A673 (cell line): ENCODE results near the gene INTS11. TPM values are rescaled to one million over a fixed set of nuclear protein-coding genes. Genes with fewer than 3 reads are reported as not detected.

Experiments used
- BruUV-seq: library from RNA; stranded (reverse); fragments of 400-500 nt; replicated peaks from 2 replicates; lab custom pipeline; 2021; lab: Mats Ljungman, UMichigan
- CTCF ChIA-PET: fragments of 300-600 bp; sonication (Branson Sonifier 250); formaldehyde crosslinking; loops from one replicate; lab custom pipeline; 2022; ENCODE audit warnings: antibody characterized with exemption; lab: Charles Lee
- POLR2A ChIA-PET: fragments of 300-600 bp; sonication (Branson Sonifier 250); formaldehyde crosslinking; loops from one replicate; lab custom pipeline; 2022; ENCODE audit warnings: antibody characterized with exemption; ENCODE audit not compliant: low non-redundant PET; lab: Charles Lee
- DNase-seq: peaks from one replicate; pipeline ENCODE4 v3.0.0-alpha.2; 2015; ENCODE audit warnings: low spot score
- H3K27ac ChIP-seq: fragments of 200-600 bp; sonication (generic); 2 replicates; pipeline ENCODE4 v1.5.1; 2016; ENCODE audit warnings: mixed run types, low read depth, mild to moderate bottlenecking, mixed read lengths, antibody characterized with exemption, low read length; ENCODE audit not compliant: poor library complexity, severe bottlenecking
- H3K27me3 ChIP-seq: fragments of 200-600 bp; sonication (generic); replicated peaks from 2 replicates; pipeline ENCODE4 v1.6.1; 2017; ENCODE audit warnings: mixed run types, low read depth, mild to moderate bottlenecking, mixed read lengths, antibody characterized with exemption, low read length; ENCODE audit not compliant: insufficient read depth, poor library complexity
- H3K36me3 ChIP-seq: fragments of 200-600 bp; sonication (generic); 2 replicates; pipeline ENCODE4 v1.6.1; 2016; ENCODE audit warnings: mixed run types, mild to moderate bottlenecking, mixed read lengths, antibody characterized with exemption, low read length; ENCODE audit not compliant: insufficient read depth, poor library complexity, severe bottlenecking
- H3K4me1 ChIP-seq: fragments of 200-600 bp; sonication (generic); 2 replicates; pipeline ENCODE4 v1.6.1; 2017; ENCODE audit warnings: mixed run types, mild to moderate bottlenecking, mixed read lengths, antibody characterized with exemption, low read length; ENCODE audit not compliant: insufficient read depth, poor library complexity, severe bottlenecking
- H3K4me3 ChIP-seq: fragments of 200-600 bp; sonication (generic); 2 replicates; pipeline ENCODE4 v1.5.1; 2016; ENCODE audit warnings: low read depth, mixed run types, mild to moderate bottlenecking, mixed read lengths, low read length; ENCODE audit not compliant: poor library complexity, severe bottlenecking
- H3K9me3 ChIP-seq: fragments of 200-600 bp; sonication (generic); 2 replicates; pipeline ENCODE4 v1.6.1; 2016; ENCODE audit warnings: mixed run types, low read depth, mild to moderate bottlenecking, mixed read lengths, antibody characterized with exemption, low read length; ENCODE audit not compliant: poor library complexity, severe bottlenecking
- EZH2 ChIP-seq: fragments of 200-600 bp; sonication (generic); IDR thresholded peaks from 2 replicates; pipeline ENCODE4 v1.6.1; 2017; ENCODE audit warnings: borderline replicate concordance, low read depth, mild to moderate bottlenecking, mixed read lengths, antibody characterized with exemption, low read length; ENCODE audit not compliant: poor library complexity, severe bottlenecking
- intact Hi-C: fragments of 100-400 bp; cut with micrococcal nuclease; formaldehyde crosslinking; loops from one replicate; pipeline ENCODE4 v1.10.0; 2022; ENCODE audit not compliant: unreplicated experiment
- total RNA-seq: library from RNA; stranded (reverse); gene quantifications from 2 replicates; pipeline ENCODE4 v1.2.3, GENCODE V29; 2021
- TF ChIP-seq, protein P1 (sequence below): fragments of 300-800, 200-600 bp; sonication (generic); conservative IDR thresholded peaks from 2 replicates; pipeline ENCODE4 v1.5.1; 2017; ENCODE audit warnings: low read depth, mild to moderate bottlenecking, antibody characterized with exemption, low read length, moderate library complexity, mixed read lengths

The INTS11 gene
- total RNA-seq, 1 experiment from 2014 or later = 156 TPM

- Histone ChIP-seq H3K36me3 (peaks cover 3% of the 10 kb centered on the region), H3K4me3 (no peak overlapping the region), H3K27ac (no peak overlapping the region), H3K4me1 (peaks cover 3% of the 10 kb centered on the region), H3K9me3 (no peaks in the 10 kb centered on the region), H3K27me3 (no peaks in the 10 kb centered on the region)
- intact Hi-C loops = no loop called here
- TF ChIP-seq EZH2 = no peak
- TF ChIP-seq, protein P1, sequence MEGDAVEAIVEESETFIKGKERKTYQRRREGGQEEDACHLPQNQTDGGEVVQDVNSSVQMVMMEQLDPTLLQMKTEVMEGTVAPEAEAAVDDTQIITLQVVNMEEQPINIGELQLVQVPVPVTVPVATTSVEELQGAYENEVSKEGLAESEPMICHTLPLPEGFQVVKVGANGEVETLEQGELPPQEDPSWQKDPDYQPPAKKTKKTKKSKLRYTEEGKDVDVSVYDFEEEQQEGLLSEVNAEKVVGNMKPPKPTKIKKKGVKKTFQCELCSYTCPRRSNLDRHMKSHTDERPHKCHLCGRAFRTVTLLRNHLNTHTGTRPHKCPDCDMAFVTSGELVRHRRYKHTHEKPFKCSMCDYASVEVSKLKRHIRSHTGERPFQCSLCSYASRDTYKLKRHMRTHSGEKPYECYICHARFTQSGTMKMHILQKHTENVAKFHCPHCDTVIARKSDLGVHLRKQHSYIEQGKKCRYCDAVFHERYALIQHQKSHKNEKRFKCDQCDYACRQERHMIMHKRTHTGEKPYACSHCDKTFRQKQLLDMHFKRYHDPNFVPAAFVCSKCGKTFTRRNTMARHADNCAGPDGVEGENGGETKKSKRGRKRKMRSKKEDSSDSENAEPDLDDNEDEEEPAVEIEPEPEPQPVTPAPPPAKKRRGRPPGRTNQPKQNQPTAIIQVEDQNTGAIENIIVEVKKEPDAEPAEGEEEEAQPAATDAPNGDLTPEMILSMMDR = no peak
- DNase-seq = no peak
- no TSS peak for BruUV-seq
- ChIA-PET POLR2A (no interaction called here), CTCF (no interaction called here)
Measured at GRCh38 chr1:1345860-1346500, 21.5 kb upstream of the INTS11 start.

GRCh38 chr1:1345384-1345783, 20.9 kb upstream of the INTS11 start:
- CTCF ChIA-PET = no interaction called here
- DNase-seq = no peak
- Histone ChIP-seq H3K4me1 (peaks cover 3% of the 10 kb centered on the region), H3K36me3 (peaks cover 3% of the 10 kb centered on the region), H3K27me3 (no peaks in the 10 kb centered on the region), H3K4me3 (no peak overlapping the region), H3K27ac (no peak overlapping the region), H3K9me3 (no peaks in the 10 kb centered on the region)
- TF ChIP-seq EZH2 = no peak
- TF ChIP-seq, protein P1 = no peak
- POLR2A ChIA-PET = no interaction called here
- BruUV-seq = no TSS peak
- intact Hi-C loops = no loop called here

GRCh38 chr1:1344655-1345361, 20.3 kb upstream of the INTS11 start:
- POLR2A ChIA-PET = no interaction called here
- H3K27me3 ChIP-seq = no peaks in the 10 kb centered on the region
- no TSS peak for BruUV-seq
- H3K4me1 ChIP-seq = peaks cover 3% of the 10 kb centered on the region
- H3K4me3 ChIP-seq = no peak overlapping the region
- peaks cover 6% of the 10 kb centered on the region for H3K36me3 ChIP-seq
- CTCF ChIA-PET = no interaction called here
- intact Hi-C loops = no loop called here
- TF ChIP-seq EZH2 = no peak
- TF ChIP-seq, protein P1 = peak; percentile 46
- no peak for DNase-seq
- H3K9me3 ChIP-seq = no peaks in the 10 kb centered on the region
- H3K27ac ChIP-seq = peak overlapping the region; percentile 16
